Stimulated activated CD4-positive, alpha-beta T cell treated with anti-CD3 and anti-CD28 coated beads, Interleukin-4, amount 100 ng/mL, for 48 hours (primary cell): Measurements from ENCODE around the gene PPDPF.
"Not testable (repeated sequence)": the region's sequence is repeated elsewhere in the genome, so short reads cannot be mapped to it uniquely, and the experiment has no call there.

ENCODE experiments used
- DNase-seq, 2 donors: peaks; one replicate each; pipeline ENCODE4 v3.0.0-alpha.2; 2020; ENCODE audit warnings: low read depth in 2 of 2

The PPDPF gene

GRCh38 chr20:63565021-63565698 is 44.6 kb downstream of the PPDPF start:
- DNase-seq = no peak

GRCh38 chr20:63565699-63566335 is 45.3 kb downstream of the PPDPF start:
- no peak for DNase-seq

- DNase-seq = no peak
Measured at GRCh38 chr20:63566395-63567135, 46.0 kb downstream of the PPDPF start.

GRCh38 chr20:63567136-63567385 is 46.5 kb downstream of the PPDPF start:
- no peak for DNase-seq

GRCh38 chr20:63567386-63568169 is 47.0 kb downstream of the PPDPF start:
- peak in 1 of 2 donors; percentile 42 for DNase-seq

- DNase-seq = no peak
Measured at GRCh38 chr20:63568170-63568981, 47.8 kb downstream of the PPDPF start.

- no peak for DNase-seq
Measured at GRCh38 chr20:63568986-63569949, 48.7 kb downstream of the PPDPF start.

GRCh38 chr20:63570281-63571086 is 49.9 kb downstream of the PPDPF start:
- DNase-seq = no peak

GRCh38 chr20:63571087-63571478 is 50.5 kb downstream of the PPDPF start:
- not testable (repeated sequence) for DNase-seq
